Inferior parietal cortex (tissue), 1 donor: ENCODE data around the gene CDCA7L.
A peak's percentile ranks its signal among the peaks of the same experiment; 100 is the strongest.
"Not testable (repeated sequence)": the region's sequence is repeated elsewhere in the genome, so short reads cannot be mapped to it uniquely, and the experiment has no call there.

Experiments used
- DNase-seq: peaks from one replicate; pipeline ENCODE4 v3.0.0-alpha.2; 2016; ENCODE audit errors: extremely low spot score

CDCA7L gene

DNA sequence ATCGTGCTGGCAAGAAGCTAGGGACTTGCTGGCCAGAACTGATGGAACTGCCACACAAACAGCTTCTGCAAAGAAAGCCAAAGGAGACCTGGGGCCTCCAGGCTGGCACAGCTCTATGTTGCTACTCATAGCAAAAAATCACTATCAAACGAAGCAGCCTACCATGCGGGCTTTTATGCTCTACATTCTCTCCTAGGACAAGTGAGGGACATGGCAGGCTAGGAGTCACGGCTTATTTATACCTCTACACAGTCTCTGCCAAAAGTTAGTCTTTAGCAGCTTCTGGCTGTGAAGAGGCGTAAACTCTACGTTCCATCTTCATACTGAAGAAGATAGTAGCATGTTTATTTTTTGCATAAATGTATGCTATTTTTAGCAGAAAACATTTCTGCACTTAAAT is 35.4 kb downstream of the CDCA7L start:
- DNase-seq, result no peak

DNA sequence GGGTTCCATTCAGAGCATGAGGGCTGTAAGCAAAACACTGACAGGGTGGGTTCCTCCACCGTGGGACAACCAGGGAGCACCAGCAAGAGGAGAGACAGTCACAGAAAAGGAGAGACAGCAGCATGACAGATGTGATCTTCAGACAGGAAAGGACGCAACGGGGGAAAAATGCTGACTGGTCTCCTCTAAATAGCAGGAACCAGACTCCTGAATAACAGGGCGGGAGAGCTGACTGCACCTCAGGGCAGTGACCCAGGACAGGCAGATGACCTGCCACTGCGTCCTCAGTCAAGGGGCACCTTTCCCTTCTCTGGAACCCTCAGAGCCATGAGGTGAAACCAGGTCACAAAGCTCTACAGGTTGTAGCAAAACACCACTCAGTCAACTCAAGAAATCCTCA is 37.0 kb downstream of the CDCA7L start:
- no peak for DNase-seq

DNA sequence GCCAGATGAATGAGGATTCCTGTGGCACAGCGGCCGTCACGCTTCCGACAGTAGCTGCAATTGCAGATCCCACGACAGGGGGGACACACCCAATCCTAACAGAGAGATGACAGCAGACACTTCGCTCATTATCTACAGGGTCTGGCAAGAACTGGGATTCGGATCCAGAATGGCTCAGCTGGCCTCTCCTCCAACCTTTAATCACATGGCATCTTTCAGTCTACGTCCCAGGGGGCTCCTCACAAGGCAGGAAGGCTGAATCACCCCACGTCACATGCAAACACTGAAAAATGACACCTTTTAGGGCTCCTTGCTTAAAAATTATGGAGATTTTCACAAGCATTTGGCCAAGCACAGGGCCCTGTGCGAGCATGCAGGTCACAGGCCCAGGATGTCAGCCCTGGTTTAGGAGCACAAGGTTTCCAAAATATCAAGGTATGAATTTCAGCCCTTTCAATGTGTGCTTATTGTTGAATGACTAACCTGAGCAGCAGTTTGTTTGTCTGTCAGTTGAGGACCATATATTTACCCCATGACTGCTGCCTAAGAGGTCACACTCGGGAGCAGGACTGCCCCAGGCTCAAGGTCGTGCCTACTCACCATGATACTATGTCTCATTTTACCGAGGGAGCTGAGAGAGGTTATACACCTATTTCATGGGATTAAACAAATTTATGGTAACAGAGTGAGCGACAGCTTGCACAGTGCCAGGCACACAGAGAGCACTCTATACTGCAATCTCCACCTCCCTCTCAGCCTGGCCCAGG is 42.5 kb downstream of the CDCA7L start:
- DNase-seq, result no peak

DNA sequence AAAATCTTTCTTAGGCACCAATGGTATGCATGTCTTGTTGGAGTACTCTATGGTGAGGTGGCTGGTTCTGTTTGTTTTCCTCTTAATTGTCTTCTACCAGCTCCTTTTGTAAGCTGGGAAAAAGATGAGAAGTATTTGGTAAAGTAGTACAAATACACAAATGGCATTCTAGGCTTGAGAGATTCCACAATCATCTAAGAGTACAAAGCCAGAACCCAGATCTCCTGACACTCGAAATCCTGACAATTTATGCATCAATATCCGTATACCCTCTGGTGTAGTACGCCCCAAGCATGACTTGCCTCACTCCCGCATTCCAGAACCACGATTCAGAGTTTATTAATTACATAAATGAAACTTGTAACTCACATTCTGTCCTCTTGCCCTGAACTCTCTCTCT is 43.5 kb downstream of the CDCA7L start:
- DNase-seq, result no peak

DNA sequence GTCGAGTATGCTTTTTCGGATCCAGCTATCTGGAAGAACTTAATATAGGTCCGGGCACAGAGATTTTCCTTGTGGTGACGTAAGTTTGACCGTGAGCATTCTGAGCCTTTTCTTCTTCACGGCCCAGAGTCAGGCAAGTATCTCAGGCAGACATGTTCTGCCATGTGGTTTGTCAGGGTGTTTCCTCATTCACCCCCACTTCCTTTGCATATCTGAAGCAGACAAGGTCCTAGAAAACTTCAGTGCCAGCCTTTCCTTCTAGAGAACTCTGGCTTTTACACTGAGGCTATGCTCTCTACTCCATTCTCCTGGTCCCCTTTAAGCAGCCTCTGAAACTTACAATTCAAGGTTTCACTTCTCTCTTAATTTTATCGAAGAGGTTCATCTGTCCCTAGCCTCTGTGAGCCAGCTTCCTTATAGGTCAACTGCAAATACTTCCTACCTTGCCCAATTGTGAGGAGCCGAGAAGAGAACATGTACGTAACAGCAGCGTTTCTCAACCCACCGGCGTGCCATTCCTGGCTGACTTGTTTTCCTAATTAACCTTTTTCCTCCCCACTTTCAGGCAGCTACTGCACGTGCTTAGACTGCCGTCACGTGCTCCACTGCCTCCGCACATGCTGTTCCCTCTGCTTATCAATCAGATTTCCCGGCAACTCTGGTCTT is 47.3 kb downstream of the CDCA7L start:
- no peak for DNase-seq

DNA sequence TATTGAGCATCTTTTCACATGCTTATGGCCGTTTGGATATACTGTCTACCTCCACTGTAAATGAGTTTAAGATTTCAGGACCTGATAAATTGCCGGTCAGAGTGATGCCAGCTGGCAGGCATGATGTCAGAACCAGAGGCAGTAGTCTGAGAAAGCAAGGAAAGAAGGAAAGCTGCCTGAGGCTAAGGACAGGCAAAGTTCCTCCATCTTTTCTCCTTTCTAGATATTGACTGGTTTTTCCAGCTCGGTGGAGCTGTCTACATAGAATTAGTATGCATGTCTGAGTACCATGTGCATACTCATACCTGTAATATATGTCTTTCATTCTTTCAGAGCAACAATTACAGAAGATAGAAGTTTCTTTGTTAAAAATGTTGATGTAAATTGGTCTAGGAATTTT is 52.3 kb downstream of the CDCA7L start:
- no peak for DNase-seq

DNA sequence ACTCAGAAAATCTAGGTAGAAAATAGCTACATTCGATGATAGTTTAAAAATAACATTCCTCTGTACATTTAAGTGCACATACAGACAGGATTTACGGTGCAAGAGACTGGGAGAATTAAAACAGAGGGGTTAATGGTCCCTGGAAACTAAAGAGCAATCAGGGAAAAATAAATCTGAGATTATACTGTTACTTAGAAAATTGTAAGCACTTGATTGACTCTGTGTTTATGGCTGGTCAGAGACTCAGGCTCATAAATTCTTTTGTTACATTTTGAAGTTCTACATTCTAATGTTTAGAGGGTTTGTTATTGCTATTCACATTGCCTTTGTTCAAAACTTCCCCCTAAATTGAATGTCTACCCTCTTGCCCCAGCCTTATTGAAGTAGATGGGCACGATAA is 54.4 kb downstream of the CDCA7L start:
- DNase-seq, result no peak

DNA sequence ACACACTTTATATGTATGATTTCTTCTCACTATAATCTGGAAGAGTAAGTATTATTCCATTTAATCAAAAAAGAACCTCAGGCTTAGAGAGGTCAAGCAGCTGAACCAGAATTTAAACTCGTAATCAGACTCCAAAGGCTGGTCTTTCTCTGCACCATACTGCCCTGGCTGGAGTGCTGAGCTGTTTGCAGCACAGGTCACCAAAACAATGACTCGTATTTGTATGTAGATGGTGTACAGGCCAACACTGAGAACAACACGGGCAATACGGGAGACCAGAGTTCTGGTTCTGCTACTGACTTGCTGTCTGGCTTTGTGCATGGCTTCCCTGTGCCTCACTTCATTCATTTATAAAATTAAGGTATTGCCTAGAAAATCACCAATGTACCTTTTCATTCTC is 57.9 kb downstream of the CDCA7L start:
- no peak for DNase-seq

DNA sequence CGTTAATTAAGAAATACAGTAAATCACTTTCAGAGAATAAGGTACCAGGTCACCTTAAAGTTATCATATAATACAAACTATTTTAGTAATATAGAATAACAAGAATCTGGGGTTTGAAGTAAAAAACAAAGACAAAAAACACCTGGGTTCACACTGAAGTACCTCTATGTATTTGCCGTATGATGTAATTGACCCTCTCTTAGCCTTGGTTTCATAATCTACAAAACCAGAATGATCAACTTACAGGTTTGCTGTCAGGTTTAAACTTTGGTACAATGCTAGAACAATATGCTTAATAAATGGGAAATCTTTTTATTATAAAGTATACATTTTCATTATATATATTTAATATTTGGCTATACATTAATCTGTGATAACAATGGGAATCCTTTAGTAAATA is 58.3 kb downstream of the CDCA7L start:
- DNase-seq, result no peak

DNA sequence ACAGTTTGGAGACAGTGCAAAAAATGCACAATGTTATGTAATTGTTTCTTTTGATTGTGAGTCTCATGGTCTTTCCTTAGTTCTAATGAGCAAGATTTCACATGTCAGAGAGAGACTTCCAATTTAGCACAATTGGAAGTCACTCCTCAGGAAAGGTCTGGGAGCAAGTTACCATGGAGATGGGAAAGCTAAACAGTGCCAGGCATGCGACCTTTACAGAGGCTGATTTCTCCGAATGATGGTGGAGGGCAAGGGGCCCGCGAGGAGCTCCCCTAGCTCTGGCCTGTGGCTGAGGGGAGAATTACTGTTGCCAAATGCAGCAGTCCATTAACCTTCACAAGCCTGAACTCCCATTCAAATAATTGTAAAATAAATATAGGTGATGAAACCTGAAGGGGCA is 59.3 kb downstream of the CDCA7L start:
- no peak for DNase-seq

DNA sequence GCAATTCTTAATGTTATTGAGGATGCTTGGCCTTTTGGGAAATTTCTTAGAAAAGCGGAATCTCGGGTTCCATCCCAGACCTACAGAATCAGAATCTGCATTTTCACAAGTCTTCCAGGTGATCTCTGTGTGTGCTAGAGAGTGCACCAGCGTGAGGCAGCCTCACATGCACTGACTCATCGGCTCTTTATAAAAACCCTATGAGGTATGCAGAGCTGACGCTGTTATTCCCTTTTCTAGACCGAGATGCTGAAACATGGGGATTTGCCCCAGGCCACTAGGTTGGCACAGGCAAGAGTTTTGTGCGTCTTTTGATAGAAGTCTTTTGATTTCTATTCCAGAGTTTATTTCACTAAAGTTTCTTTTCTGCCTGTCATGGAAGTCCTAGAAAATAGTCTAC is 61.2 kb downstream of the CDCA7L start:
- DNase-seq, result no peak

DNA sequence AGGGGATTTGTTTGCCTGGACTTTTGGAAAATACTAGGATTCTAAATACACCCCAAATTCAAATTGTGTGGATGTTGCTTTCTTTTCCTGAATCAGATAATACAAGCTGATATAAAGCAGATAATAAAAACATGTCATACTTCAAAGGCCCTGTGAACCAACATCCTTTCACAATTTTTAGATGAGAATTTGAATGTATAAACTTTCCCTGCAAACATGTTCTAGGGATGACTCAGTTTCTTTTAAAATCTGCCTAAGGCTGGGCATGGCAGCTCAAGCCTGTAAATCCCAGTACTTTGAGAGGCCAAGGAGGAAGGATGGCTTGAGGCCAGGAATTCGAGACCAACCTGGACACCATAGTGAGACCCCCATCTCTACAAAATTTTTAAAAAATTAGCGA is 62.2 kb downstream of the CDCA7L start:
- not testable (repeated sequence) for DNase-seq

DNA sequence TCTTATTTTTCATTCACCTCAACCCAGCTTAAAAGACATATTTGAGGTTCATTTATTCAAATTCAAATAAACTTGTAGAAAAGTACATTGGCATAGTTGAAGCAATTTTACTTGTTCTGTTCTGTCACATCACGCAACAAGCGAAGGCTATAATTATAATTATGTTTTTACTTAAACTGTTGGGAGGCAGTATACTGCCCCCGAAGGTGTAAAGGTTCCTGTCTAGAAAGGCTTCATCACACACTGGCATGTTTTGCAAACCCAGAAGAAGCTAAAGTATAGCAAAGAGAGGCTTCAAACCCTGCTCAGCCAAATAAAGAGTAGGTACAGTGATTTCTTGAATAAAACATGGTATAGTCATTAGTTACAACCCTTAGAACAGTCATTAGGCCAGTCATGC is 62.6 kb downstream of the CDCA7L start:
- DNase-seq, result no peak

DNA sequence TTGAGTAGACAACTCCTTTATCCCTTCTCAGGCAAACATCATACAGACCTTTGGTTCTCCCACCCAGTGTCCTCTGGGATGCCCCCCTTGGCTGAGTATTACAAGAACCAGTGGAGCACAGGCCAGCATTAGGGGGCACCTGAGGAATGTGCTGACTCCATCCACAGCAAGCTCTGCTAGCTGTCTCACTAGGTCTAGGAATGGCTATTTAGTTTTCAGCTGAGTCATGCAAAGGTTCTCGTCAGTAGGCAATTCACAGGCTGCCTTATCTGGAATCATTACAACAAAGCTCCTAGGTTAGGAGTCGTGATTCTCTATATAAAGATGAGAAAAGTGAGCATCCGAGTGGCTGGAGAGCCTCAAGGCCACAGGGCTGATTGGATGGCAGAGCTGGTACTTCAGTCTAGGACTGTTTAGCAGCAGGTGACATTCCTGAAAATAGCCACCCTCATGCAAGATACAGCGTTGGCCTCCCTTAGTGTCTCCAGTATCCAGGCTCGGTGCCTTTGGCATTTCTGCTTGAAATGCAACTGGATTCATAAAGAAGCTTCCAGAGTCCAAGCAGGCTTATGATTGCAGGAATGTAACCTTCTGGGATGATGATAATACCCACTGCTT is 75.8 kb downstream of the CDCA7L start:
- no peak for DNase-seq

DNA sequence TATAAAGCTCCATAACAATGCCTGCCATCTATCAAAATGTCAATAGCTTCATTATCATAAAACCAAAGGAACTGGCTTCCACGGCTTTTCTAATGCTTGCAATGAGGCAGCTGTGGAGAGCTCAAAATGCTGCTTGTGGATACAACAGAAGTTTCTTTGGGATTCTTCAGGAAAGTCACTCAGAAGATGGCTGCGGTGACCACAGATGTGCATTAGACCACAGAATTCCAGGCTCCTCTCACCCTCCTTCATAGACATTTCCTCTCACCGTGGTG is 77.2 kb downstream of the CDCA7L start:
- DNase-seq, result no peak

DNA sequence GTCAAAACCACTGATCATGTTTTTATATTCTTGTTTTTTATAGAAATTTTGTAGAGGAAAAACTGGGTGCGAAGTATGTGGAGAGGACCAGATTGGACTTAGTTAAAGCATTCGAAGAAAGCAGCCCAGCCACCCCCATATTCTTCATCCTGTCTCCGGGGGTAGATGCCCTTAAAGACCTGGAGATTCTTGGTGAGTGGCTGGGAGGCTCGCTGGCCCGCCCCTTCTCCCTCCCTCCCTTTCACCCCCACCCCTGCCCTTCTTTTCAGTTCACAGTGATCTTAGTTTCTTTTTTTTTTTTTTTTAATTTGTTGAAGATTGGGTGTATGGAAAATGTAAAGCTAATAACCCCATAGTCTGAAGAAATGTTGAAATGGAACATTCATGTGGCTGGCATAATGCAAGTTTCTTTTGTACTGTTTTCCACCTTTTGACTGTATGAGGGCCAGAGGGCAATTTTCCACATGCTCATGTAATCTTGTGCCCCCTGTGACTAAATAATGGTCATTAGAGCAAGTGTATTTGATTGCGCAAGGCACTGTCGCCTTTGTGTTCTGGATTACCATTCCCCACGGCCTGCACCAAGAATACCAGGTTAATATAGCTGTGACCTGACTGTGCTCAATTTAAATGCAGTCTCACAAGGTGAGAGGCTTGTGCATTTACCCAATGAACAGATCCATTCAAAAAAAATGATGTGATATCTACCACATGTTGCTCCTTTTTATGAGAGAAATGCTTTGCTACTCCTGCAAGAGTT is 77.7 kb downstream of the CDCA7L start:
- no peak for DNase-seq

DNA sequence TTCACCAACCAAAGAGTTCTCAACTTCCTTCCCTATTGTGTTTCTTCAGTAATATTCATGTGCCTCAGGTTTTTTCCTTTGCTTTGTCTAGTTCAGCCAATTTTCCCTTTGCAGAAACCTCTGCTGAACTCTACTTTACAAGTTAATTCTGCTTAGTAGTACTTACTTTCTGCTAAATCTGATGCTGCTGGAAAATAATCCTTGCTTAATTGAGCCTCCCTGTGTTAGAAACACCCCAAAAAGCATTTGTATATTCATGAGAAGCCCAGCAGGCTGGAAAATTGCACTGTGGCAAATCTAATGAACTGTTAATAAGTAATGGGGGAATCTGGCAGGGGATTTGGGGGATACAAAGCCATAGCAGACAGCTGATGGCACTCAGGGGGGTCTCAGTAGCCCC is 78.5 kb downstream of the CDCA7L start:
- DNase-seq, result peak; percentile 9

DNA sequence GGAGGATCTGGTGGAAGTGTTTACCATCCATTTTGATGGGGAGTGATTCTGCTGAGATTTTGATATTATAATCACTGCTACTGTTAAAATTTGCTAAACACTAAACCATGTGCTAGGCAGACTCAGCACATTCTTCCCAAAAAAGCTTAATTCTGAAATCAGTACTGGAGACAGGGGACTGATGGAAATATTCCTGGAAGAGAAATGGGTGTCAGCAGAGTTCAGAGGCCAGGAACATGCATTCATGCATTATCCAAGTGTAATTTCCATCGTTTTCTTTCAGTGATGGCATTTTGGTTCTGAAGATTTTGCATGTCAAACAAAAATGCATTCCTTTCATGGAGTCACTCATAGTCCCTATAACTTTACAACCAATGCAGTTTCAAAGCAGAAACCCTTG is 79.0 kb downstream of the CDCA7L start:
- no peak for DNase-seq

DNA sequence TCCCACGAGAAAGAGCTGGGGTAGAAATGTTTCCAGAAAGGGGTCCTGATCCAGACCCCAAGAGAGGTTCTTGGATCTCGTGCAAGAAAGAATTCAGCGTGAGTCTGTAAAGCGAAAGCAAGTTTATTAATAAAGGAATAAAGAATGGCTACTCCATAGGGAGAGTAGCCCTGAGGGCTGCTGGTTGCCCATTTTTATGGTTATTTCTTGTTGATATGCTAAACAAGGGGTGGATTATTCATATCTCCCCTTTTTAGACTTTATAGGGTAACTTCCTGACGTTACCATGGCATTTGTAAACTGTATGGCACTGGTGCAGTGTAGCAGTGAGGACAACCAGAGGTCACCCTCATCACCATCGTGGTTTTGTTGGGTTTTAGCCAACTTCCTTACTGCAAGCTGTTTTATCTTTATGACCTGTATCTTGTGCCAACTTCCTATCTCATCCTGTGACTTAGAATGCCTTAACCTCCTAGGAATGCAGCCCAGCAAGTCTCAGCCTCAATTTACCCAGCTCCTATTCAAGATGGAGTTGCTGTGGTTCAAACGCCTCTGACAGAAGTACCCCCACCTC is 80.0 kb downstream of the CDCA7L start:
- DNase-seq, result not testable (repeated sequence)

DNA sequence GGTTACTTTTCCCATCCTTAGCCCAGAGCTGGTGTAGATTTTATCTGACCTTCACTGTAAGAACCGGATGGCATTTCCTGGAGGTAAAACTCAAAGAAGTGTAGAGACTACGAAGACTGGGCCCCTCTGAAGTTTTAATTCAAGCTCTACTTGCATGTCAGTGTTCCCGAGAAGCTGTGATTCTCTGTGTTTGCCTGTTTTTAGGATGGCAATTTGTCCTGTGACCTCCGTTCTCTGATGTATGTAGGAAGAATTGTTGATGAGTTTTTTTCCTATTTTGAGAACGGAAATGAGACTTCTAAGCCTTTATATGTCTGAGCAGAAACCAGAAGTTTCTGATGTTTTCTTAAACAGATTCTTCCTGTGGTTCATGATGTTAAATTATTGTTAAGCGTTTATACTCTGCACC is 94.1 kb downstream of the CDCA7L start:
- no peak for DNase-seq
